Islet of Langerhans (tissue), 1 donor: ENCODE measurements around the gene LFNG.
"Not testable (repeated sequence)": the region's sequence is repeated elsewhere in the genome, so short reads cannot be mapped to it uniquely, and the experiment has no call there.

ENCODE experiments used
- FAIRE-seq: peaks from one replicate; lab custom pipeline; 2011; peaks lifted over from hg19 to GRCh38; lab: Jason Lieb, UNC

LFNG gene

DNA sequence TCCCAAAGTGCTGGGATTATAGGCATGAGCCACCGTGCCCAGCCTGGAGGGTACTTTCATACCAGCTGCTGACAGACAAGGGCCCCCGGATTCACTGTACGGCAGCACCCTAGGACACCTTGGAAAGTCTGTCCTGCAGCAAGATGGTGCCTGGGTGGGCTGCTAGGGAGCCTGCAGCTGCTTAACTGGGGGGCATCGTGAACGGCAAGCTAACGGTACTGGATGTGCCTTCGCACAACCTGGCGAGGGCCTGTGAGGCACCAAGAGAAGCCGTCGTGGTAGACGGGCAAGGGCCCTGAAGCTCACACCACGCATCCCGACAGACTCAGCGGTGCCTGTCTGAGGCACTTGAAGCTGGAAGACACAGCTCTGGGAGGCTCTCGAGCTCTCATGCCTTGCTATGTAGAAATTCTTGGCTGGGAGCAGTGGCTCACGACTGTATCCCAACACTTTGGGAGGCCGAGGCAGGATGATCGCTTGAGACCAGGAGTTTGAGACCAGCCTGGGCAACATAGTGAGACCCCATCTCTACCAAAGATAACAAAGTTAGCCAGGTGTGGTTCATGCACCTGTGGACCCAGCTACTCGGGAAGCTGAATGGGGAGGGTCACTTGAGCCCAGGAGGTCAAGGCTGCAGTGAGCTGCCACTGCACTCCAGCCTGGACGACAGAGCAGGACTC, 26.3 kb downstream of the LFNG start:
- no peak for FAIRE-seq

DNA sequence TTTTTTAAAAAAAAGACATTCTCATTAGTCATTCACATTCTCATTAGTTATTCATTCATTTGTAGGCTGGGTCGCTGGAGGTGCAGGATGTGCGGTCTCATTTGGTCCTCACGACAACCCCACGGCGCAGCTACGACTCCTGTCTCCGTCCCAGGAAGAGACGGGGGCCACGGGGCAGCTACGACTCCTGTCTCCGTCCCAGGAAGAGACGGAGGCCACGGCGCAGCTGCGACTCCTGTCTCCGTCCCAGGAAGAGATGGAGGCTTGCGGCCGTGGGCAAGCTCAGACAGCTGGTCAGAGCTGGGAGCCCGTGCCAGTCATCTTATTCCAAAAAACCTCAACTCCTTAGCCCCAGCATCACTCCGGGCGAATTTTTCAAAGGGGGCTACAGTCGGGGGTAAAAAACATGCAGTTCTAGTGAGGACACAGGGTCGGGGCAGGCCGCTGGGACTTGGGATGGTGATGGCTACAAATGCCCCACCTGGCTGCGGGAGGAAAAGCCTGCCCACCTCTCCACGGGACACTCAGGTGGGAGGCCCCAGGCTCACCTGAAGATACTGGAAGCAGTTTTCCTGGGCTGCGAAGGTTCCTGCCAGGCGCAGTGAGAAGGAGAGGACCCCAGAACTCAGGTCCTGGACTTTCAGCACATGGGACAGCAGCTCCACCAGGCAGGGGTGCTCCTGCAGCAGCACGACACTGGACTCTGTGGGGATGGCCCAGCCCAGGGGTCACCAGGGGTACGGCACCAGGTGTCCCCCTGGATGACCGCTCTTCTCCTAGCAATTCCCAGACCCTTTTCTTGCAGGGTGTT, 27.4 kb downstream of the LFNG start:
- no peak for FAIRE-seq

DNA sequence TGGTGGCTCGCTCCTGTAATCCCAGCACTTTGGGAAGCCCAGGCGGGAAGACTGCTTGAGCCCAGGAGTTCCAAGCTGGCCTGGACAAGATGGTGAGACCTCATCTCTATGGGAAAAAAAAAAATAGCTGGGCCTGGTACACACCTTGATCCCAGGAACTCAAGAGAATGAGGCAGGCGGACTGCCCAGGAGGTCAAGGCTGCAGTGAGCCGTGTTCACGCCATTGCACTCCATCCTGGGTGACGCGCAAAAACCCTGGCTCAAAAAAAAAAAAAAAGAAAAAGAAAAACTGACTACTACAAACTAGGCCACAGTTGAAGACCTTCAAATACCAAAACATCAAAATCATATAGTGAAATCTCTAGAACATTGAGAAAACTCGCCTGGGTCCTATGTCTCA, 31.8 kb downstream of the LFNG start:
- FAIRE-seq: no peak

DNA sequence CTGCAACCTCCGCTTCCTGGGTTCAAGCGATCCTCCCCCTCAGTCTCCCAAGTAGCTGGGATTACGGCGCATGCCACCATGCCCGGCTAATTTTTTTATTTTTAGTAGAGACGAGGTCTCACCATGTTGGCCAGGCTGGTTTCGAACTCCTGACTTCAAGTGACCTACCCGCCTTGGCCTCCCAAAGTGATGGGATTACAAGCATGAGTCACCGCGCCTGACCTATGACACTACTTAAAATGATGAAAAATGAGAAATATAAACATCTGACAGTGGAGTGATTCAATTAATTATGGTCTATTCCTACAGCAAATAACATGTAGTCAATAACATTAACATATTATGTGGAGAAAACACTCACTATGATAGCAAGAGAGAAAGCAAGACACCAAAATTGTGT, 33.5 kb downstream of the LFNG start:
- no peak for FAIRE-seq

DNA sequence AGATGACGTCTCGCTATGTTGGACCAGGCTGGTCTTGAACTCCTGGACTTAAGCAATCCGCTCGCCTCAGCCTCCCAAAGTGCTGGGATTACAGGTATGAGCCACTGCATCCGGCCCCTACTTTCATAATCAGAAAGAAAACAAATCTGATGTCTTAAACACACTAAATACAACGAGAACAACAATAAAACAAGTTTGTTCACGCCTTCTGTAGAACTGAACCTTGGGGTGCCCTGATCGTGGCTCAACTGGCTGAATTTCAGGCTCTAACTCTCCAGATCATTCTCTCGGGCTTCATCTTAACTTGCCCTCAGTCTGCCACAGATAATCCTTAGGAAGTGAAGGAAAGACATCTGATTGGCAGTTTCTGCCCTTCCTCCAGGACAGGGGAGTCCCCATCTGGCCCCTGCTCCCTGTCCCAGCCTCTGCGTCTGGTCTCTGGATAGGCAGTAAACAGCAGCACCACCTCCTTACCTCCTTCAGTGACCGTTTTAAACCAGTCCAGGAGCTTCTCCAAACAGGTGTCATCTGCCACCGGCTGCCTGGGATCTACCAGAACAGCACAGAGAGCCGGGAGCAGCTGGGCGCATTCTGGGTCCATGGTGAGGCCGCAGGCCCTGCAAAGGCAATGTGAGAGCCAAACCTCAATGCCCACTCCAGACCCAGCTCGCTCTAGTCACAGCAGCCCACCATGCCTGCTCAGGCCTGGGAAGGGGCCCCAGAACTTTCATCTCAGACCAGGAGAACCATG, 34.4 kb downstream of the LFNG start:
- no peak for FAIRE-seq

DNA sequence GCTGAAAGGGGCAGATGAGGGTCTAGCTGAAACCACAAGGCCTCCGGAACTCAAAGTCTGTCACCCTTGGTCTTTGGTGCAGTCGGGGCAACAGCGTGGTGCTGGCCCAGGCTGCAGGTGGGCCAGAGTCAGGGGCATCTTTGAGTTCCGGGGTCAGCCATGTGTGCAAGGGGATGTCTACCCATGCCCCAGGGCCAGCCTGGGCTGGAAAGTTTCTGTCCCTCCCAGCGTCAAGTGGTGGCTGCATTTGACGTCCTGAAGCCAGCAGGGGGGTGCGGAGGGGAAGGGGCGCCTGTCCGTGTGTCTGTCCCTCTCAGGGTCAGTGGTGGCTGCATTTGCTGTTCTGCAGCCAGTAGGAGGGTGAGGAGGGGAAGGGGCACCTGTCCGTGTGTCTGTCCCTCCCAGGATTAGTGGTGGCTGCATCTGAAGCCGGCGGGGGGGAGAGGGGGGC, 35.1 kb downstream of the LFNG start:
- no peak for FAIRE-seq

DNA sequence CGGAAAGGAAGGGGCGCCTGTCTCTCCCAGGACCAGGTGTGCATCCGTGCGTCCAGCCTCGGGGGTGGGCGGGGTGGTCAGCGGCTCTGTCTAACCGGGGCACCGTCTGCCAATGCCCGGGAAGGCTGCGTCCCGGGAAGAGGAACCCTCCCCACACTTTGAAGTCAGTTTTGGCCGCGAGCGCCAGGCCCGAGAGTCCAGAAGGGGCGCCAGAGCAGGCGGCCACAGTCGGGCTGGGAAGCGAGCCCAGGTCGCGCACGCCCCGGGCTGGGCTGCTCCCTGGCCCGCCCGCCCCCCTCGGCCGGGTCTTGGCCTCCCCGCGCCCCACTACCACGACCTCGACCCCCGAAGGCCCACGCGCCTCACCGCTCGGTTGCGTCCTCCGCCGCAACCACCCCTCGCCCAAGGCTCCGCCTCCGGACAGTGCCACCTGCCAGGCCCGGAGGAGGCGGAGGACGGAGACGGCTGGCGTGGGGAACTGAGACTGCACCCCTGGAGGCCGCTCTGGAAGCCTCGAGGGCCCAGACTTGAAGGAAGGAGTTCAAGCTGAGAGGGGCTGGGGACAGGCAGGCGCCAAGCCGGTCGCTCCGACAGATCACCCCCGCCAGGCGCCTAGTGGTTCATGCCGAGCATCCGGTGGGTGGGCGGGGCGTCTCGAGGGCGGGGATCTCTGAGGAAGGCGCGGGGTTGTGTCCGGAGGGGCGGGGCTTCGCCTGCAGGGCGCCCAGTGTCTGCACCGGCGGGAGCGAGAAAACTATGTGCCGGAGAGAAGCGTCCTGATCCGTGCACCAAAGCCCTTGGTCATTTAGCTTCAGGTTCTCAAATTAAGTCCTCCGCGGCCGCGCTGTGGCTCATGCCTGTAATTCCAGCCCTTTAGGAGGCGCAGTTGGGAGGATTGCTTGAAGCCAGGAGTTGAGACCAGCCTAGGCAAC, 35.8 kb downstream of the LFNG start, which contains the start of gene BRAT1:
Gene BRAT1 (minus strand): TSS at position 404 of the 932 bp plus-strand sequence. CDS start 1,093 bp downstream, outside the sequence.
- FAIRE-seq: no peak

DNA sequence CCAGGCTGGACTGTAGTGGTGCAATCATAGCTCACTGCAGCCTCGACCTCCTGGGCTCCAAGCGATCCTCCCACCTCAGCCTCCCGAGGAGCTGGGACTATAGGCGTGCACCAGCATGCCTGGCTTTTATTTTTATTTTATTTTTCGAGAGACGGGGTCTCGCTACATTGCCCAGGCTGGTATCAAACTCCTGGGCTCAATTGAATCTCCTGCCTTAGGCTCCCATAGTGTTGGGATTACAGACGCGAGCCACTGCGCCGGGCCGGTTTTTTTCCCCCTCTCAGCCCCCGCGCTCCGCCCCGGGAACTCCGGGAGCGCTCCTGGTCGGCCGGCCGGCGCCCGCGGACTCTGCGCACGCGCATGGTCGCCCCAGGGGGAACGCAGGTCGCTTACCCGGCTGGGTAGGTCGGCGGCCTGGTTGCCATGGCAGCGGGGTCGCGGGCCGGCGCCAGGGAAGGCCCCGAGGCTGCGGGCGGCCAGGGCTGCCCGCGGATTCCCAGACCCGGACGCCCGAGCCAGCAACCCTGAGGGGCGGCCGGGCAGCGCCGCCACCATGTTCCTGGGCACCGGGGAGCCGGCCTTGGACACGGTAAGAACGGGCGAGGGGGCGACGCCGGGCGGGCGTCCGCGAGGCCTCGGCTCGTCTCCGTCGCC, 39.2 kb downstream of the LFNG start, which contains the start of gene IQCE:
Gene IQCE (plus strand): TSS at position 351 of the 654 bp plus-strand sequence. CDS start 203 bp downstream, at position 554.
- FAIRE-seq: no peak

DNA sequence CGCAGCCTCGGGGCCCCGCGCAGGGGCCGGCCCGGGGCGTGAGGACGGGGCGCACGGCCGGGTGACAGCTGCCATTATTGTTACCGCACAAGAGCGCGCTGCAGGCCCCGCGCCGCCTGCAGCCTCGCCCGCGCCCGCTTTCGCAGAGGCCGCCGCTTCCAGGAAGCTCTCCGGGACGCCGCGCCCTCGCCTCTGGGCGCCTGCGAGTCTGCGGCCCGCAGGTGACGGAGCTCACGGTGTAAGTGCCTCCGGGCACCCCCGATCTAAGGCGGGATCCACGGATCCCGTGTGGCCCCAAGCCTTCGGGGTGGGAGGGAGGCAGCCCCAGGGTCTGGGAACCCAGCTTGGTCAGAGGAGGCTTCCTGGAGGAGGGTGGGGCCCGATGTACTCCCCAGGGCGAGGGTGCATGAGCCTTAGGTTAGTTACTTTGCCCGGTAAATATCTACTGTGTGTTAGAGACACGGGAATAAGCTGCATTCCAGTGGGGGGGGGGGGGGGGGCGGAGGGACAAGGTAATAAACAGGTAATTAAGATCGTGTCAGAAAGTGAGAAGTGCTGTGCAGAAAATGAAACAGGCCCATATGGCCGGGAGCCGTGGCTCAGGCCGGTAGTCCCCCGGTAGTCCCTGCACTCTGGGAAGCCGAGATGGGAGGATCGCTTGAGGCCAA, 39.8 kb downstream of the LFNG start:
- FAIRE-seq: no peak

DNA sequence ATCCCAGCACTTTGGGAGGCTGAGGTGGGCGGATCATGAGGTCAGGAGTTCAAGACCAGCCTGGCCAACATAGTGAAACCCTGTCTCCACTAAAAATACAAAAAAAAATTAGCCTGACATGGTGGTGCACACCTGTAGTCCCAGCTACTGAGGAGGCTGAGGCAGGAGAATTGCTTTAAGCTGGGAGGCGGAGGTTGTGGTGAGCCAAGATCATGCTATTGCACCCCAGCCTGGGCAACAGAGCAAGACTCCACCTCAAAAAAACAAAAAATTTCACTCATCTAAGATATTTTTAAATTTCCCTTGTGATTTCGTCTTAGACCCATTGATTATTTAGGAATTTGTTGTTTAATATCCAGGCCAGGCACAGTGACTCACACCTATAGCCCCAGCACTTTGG, 44.4 kb downstream of the LFNG start:
- FAIRE-seq: not testable (repeated sequence)

DNA sequence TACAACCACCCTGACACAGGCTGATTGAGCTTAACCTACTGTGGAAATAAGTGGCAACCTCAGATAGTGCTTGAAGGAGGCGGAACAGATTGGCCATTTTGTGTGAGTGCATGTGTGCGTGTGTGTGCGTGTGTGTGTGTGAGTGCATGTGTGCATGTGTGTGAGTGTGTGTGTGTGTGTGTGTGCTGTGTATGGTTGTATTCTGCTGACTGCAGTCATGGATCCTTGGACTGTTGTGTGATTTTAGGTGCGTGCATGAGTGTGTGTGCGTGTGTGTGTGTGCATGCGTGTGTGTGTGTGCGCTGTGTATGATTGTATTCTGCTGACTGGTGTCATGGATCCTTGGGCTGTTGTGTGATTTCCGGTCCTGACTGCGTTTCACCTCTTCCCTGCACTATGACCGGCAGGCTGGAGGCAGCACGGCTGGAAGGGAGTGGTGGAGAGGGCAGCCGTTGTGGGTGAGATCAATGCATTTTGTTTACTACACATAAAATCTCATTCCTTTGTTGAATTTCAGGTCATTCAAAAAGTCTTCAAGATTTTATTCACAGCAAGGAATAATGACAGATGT, 45.5 kb downstream of the LFNG start:
- no peak for FAIRE-seq

DNA sequence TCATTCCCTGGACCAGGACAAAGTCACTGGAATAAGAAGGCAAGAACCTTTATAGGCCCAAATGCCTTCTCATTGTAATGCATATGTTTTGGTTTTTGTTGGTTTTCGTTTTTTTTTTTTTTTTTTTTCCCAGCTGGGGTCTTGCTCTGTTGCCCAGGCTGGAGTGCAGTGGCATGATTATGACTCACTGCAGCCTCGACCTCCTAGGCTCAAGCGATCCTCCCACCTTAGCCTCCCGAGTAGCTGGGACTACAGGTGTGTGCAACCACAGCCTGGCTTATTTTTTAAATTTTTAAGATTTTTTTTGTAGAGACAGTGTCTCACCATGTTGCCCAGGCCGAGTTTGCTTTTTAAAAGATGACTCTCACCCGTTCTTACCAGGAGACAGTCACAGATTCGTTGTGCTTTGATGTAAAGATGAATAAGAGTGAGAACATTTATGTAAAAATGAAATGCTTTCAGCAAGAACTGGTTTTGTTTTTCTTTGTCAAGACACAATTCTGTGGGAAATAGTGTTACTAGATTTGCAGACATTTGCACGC, 46.8 kb downstream of the LFNG start:
- no peak for FAIRE-seq

DNA sequence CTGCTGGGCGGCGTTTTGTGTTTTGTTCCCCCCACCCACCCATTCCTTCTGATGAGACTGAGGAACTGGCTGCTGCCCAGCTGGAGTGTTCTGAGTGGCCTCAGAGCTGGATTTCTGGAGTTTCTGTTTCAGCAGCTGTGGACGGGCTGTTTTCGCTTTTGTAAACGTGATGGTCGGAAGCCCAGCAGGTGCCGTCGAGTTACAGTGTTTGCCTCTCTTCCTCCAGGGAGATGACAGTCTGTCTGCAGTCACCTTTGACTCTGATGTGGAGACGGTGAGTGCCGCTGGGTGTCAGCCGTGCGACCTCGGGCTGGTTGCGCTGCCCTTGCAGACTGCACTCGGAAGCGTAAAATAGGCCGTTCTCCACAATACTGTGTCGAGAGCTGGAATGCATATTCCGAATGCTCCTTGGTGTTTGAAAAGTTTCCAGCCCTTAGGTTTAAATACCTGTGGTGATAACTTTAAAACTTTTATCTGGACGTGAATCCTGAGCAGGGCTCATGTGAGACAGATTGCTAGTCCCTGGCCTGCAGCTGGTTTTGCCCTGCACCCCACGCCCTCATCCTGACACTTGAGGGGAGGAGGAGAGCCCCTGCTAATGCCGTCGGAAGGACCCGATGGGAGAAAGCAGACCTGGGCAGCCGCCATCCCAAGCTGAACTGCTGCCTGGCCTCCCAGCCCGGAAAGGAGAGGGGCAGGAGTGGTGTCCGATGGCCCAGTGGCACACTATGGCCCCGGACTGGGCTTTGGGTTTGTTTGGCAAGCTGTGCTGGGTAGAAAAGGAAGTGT, 47.5 kb downstream of the LFNG start:
- FAIRE-seq: no peak

DNA sequence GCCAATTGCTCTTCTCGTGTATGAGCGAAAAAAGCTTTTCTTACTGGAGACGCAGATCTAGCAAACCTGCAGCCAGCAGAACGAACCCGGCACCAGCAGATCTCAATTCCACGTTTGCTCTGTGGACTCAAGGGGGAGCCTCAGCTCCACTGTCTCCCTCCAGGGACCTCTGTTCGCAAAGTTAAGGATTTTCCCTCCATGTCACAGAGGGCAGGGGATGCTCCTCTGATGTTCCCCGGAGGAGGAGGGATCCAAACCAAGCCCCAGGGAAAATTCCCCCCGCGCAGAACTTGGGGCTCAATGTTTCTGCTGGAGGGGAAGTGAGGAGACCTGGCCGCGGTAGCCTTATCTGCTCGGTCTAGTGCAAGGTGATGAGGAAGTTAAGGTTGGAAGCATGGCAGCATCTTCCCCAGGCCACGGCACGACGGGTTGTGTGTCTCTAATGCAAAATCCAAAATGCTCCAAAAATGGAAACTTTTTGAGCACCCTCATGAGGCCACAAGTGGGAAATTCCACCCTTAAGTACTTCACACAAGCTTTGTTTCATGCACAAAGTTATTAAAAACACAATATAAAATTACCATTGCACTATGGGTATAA, 48.2 kb downstream of the LFNG start:
- FAIRE-seq: no peak

DNA sequence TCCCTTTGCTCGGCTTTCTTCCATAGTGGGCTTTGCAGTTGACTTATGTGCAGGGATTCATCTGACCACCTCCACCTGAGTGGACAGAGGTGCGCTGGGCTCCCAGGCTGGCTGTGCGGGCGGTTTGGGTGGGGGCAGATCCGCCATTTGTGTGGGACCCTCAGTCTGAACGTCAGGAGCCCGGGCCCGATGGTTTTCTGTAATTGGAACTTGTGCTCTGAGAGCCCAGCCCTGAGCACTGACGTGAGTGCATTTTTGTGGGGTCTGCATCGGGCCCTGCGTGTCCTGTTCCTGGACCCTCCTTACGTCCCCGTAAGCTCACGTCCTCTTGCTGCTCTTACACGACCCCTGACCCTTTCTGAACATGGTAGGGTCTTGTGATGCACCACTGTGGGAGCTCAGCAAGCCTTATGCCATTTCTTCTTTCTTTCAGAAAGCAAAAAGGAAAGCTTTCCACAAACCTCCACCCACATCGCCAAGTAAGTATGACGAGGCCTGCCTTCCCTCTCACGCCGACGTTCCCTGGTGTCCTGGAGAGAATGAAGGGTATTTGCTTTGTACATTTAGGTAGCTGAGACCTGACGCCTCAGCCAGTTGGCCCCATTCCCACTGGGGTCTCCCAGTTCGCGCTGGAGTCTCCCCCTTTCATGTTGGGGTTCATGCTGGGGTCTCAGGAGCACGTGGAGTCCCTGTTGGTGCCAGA, 49.1 kb downstream of the LFNG start:
- FAIRE-seq: no peak

DNA sequence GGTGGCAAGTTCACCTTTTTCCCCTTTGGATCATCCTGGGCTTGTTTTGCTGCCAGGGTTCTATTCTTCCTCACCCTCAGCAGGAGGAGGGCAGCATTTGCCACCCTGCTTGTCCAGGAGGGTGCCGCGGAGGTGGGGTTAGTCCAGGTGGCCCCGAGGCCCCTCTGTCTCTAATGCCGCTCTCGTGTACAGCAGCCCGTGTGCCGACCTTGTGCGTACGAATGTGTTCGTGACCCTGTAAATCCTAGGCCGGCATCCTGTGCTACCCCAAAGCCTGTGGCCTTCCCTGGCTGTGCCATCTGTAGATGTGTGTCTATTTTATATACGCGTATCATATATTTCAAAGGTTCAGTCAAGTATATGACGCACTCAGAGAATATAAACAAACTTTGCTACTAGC, 49.8 kb downstream of the LFNG start:
- FAIRE-seq: no peak

DNA sequence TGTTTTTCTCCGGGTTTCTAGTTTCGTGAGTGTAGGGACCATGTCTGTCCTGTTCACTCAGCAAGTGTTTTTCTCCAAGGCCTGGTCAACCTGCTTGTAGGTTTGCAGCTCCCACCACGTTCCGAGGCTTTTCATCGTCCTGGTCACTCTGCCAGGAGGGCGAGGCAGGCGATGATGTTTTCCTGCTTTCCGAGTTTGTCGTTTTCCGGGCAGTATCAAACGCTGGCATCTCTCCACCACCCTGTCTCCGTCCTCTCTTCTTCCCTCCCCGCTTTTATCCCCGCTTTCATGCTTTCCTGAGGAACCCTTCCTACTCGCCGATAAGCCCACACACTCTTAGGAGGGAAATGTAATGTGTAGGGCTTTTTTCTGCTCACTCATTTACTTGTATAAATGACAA, 50.4 kb downstream of the LFNG start:
- FAIRE-seq: no peak

DNA sequence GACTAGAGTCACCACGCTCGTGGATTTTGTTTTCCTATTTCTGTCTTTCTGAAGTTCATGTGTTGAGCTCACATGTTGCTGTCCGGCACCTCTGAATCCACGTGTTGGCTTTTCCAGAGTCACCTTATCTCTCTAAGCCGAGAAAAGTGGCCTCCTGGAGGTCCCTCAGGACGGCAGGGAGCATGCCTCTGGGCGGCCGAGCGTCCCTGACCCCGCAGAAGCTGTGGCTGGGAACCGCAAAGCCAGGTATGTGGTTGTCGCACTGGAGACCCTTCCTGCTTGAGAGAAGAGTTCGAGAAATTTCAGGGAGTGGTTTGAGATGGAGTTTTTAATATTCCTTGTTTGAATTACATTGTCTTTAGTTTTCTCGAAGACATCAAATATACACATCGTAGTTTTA, 51.8 kb downstream of the LFNG start:
- FAIRE-seq: no peak
